Activated CD4-positive, CD25-positive, alpha-beta regulatory T cell (primary cell): ENCODE measurements around the gene CCDC74A.
"Not testable (repeated sequence)": the region's sequence is repeated elsewhere in the genome, so short reads cannot be mapped to it uniquely, and the experiment has no call there.

Source experiments
- DNase-seq, 4 experiments: peaks; one replicate each; lab custom pipeline; 2025; lab: John Stamatoyannopoulos, UW

Gene CCDC74A

GRCh38 chr2:131527131-131528001 is at the start of gene CCDC74A:
TSS of gene CCDC74A (plus strand) at chr2:131527888. CDS start at chr2:131527971, 83 bp downstream.
- DNase-seq = peak; percentile 37 to 75 (median 60)

DNA sequence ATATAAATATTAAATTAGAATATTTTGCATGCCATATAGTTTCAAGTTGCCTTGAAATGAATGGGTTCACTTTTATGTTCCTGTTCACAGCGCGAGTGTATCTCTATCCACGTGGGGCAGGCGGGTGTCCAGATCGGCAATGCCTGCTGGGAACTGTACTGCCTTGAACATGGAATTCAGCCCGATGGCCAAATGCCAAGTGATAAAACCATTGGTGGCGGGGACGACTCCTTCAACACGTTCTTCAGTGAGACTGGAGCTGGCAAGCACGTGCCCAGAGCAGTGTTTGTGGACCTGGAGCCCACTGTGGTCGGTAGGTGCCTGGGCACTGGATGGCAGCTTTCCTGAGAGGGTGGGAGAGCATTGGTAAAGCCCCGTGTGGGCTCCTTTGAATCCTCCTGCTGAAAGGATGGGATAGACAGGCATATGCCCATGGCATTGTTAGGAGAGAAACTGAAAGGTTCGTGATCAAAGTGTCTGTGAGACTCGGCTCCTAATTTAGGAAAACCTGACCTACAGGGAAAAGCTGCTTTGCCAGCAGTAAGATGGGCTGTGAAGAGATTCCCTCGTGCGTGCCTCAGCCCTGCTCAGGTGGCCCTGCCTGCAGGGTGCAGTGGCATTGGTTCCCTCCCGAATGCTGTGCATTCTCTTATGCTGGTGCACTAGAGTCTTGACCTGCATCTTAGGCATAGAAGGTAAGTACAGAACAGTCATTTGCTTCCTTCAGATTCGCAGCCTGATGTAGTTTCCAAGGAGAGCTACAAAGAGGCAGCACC is 49.4 kb upstream of the CCDC74A start:
- DNase-seq = not testable (repeated sequence)

- DNase-seq = not testable (repeated sequence)
These were observed 48.7 kb upstream of the CCDC74A start for GRCh38 chr2:131478850-131479461.

GRCh38 chr2:131480351-131480750 is 47.3 kb upstream of the CCDC74A start:
- not testable (repeated sequence) for DNase-seq

GRCh38 chr2:131482506-131483155 is 45.1 kb upstream of the CCDC74A start:
- not testable (repeated sequence) for DNase-seq

DNA sequence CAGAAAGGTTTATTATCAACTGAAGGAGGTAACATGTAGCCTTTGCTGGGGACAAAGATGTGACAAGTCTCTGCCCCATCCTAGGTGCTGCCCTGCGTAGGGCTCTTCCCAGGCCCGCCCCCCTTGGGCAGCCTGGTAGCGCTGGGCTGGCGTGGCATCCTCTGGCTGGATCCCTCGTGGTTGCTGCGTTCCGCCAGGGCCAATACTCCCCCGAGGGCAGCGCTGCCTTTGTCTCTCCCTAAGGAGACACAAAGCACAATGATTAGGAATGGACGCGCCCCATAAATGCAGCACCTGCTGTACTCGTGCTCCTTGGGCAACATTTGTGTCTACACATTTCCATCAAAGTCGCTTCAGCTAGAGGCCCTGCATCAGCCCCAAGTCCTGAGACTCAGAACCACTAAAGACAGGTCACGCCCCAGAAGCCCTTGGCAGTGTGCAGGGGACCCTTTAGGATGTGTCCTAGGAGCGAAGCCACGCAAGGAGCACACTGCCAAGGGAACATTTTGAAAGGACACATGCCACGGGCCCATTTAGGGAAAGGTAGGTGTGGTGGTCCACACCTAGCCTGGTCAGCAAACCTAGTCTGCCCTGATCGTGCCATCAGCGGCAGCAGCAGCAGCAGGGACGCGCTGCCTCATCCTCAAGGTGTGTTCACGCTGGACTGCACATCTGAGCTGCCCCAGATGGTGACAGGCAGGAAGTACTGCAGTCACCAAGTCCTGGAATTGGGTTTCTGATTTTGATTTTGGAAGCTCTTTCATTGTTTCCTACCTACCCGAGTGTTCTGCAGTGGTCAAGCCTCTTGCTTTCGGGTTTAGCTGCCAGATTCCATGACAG is 43.5 kb upstream of the CCDC74A start:
- not testable (repeated sequence) for DNase-seq

DNA sequence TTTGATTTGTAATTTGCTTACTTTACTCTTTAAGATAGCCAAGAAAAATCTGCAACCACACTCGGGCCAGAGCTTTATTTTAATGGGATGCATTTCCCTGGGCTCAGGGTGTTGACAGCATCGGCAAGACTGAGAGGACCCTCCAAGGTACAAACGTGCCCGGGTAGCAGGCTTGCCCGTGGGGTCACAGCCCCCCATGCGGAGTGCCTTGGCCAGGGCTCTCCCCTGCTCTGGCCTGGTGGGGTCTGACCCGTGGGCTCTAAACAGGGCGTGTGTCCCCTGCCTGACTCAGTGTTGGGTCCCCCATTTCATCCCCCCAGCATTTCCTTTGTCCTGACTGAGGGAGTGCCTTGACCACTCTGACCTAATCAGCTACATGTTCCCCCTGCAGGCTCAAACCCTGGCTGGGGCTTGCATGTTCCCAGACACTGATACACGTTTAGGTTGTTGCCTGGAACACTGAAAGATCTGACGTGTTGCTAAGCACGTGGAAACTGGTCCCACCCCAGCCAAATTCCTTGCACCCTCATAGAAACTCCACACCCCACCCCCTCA is 42.7 kb upstream of the CCDC74A start:
- not testable (repeated sequence) for DNase-seq

DNA sequence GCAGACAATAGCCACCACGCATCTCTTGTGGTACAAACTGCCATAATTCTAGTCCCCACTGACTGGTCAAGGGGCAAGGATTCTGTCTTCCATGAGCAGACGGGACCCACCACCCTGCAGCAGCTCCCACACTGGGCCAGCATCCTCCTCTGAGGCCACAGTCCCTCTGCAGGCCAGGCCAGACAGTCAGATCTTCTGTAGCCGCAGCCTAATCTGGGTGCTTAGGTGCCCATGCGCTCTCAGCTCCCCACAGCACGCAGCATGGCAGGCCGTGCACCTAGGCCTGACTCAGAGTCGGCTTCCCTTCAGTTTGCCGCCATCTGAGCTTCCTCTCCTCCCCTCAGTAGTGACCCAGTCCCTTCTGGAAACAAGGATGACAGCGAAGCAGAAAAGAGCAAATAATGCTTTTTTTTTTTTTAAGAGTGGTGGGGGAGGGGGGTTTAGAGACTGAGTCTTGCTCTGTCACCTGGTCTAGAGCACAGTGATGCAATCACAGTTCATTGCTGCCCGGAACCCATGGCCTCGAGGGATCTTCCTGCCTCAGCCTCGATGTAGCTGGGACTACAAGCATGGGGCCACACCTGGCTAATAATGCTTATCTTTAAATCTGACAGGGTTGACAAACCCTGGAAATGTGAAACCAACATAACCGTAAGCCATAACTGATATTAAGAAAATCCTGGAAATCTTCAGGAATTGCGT is 41.3 kb upstream of the CCDC74A start:
- not testable (repeated sequence) for DNase-seq

- no peak for DNase-seq
These were observed 39.1 kb upstream of the CCDC74A start for GRCh38 chr2:131488306-131489205.

GRCh38 chr2:131490616-131491468 is 36.8 kb upstream of the CCDC74A start:
- DNase-seq = not testable (repeated sequence)

GRCh38 chr2:131491469-131491836 is 36.2 kb upstream of the CCDC74A start:
- DNase-seq = not testable (repeated sequence)

DNA sequence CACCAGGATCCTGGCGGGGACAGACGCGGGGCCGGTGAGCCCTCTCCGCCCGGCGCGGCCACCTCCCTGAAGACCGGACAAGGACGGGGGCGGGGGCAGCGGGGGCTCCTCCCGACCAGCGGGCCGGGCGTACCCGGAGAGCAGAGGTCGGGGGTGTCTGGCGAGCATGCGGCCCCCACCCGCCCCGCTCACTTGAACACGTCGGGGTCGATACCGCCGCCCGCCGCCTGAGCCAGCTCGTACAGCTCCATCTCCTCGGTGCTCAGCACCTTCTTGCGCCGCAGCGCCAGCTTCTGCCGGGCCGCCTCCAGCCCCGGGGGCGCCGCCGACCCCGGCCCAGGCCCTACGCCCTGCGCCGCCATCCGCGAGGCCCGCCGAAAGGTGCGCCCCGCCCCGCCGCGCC is 35.7 kb upstream of the CCDC74A start, which contains the start of gene MZT2A:
TSS of gene MZT2A (minus strand) at position 383 of the 403 bp plus-strand sequence. CDS start at position 362, 21 bp downstream.
- DNase-seq = peak; percentile 40 to 76 (median 46)

DNA sequence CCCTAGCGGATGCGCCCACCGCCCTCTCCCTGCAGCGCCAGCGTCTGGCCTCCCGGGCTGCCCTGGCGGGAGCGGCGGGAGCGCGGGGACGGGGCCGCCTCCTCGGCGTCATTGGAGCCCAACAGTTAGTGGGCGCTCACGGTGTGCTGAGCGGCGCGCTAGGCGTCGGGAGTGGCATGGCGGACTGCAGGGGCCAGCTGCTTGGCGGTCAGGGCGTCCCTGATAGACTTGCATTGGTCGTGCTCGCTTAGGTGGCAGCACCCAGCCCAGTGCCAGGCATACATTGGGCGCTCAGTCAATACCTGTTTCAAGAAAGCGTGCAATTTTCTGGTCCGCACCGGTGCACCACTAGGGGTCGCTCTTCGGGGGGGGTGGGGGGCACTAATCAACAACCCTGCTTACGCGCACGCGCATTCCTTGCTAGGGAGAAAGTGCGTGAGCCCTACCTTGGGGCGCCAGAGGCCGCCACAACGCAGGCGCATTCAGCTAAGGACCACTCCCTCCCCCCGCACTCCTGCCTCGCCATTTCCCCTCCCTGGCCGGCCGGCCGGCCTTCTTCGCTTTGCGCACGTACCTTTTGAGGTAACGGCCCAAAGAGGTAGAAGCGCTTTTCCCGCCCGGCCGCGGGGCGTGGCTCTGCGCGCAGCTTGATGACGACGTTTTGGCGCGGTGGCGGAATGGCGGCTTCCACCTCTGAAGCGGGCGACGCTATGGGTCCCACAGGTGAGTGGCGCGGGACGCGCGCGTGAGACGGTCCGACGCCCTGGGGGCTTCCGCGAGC is 35.1 kb upstream of the CCDC74A start:
- peak; percentile 88 to 99 (median 94) for DNase-seq

DNA sequence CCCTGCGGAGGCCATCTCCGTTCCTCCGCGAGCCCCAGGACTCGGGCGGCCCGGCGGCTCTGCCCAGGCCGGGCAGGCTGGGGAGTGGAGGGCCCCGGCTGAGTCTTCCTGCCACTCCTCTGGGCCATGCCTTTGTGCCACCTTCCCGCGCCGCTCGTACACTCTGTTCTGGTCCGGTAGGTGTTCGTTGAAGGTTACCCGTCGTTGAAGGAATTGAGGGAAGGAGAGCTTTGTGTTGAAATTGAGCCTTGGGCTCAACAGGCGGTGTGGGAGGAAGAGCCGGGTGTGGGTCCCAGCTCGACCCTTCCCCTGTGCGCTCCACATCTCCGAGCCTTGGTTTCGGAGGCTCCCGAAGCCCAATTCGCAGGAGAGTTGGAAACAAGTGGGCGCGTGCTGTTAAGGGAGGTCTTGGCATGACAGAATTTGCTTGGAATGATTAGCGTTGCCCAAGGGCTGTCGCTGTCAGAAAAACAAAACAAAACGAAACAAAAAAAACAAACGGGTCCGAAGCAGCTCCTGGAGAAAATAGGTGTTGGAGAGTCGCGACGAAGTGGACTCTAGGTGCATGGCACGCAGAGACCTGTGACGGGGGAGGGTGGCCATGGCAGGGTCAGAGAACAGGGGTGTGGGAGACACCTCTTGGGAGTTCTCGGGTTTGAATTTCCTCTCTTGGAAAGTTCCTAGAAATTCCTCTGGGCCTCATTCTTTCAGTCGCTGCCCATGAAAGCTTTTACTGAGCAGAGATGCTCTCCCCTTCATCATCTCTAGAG is 34.3 kb upstream of the CCDC74A start:
- DNase-seq = no peak

DNA sequence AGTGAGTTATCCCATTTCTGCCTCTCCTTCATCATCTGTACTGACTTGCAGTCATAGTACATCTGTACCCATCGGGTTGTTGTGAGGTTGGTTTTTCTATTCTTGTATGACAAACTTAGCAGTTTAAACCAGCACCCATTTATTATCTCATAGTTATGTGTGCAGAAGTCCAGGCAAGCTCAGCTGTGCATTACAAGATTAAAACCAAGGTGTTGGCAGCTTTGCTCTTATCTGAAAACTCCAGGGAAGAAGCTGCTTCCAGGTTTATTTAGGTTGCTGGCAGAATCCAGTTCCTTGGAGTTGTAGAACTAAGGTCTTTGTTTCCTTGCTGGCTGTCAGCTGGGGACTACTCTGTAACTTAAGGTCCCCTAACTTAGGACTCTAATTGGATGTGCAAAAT is 32.2 kb upstream of the CCDC74A start:
- DNase-seq = not testable (repeated sequence)

- not testable (repeated sequence) for DNase-seq
These were observed 29.2 kb upstream of the CCDC74A start for GRCh38 chr2:131498321-131498973.
